ENCODE data around the gene RCN2. TPM values are rescaled to one million over a fixed set of nuclear protein-coding genes. Genes with fewer than 3 reads are reported as not detected.

The RCN2 gene
- total RNA-seq, 1 donor from 2014 or later, result 42.2 TPM

- Mint-ChIP-seq H3K4me3 (no peak overlapping the region), H3K4me1 (ENCODE audit: low read depth) (peaks cover 4% of the 10 kb centered on the region), H3K27me3 (ENCODE audit: insufficient read depth) (peaks cover 17% of the 10 kb centered on the region), H3K9me3 (no peaks in the 10 kb centered on the region), H3K36me3 (ENCODE audit: low read depth) (no peaks in the 10 kb centered on the region), H3K27ac (no peak overlapping the region)
- no peak for DNase-seq (ENCODE audit: low spot score)
- intact Hi-C loops (cut with micrococcal nuclease), result no loop called here
These were observed 35.5 kb downstream of the RCN2 start for GRCh38 chr15:76967067-76967466.

- Mint-ChIP-seq H3K36me3 (ENCODE audit: low read depth) (no peaks in the 10 kb centered on the region), H3K9me3 (no peaks in the 10 kb centered on the region), H3K27ac (no peak overlapping the region), H3K4me3 (no peak overlapping the region), H3K27me3 (ENCODE audit: insufficient read depth) (peaks cover 13% of the 10 kb centered on the region), H3K4me1 (ENCODE audit: low read depth) (no peaks in the 10 kb centered on the region)
- DNase-seq (ENCODE audit: low spot score), result no peak
- intact Hi-C loops (cut with micrococcal nuclease), result no loop called here
These were observed 36.8 kb downstream of the RCN2 start for GRCh38 chr15:76968306-76968705.

GRCh38 chr15:76972389-76973361, 41.1 kb downstream of the RCN2 start:
- Mint-ChIP-seq H3K36me3 (ENCODE audit: low read depth) (no peaks in the 10 kb centered on the region), H3K9me3 (no peaks in the 10 kb centered on the region), H3K4me1 (ENCODE audit: low read depth) (peaks cover 30% of the 10 kb centered on the region), H3K27ac (no peak overlapping the region), H3K27me3 (ENCODE audit: insufficient read depth) (peaks cover 4% of the 10 kb centered on the region), H3K4me3 (no peak overlapping the region)
- no peak for DNase-seq (ENCODE audit: low spot score)
- intact Hi-C loops (cut with micrococcal nuclease), result loop anchor here (1.0 to 5.0 kb wide), 5 partner anchors 41 to 525 kb away; no protein-coding TSS in a partner anchor

GRCh38 chr15:76973362-76973743, 41.8 kb downstream of the RCN2 start:
- intact Hi-C loops (cut with micrococcal nuclease), result loop anchor here (1.0 to 5.0 kb wide), 5 partner anchors 40 to 524 kb away; no protein-coding TSS in a partner anchor
- H3K4me3 Mint-ChIP-seq, result no peak overlapping the region
- peaks cover 2% of the 10 kb centered on the region for H3K9me3 Mint-ChIP-seq
- peaks cover 4% of the 10 kb centered on the region for H3K27me3 Mint-ChIP-seq (ENCODE audit: insufficient read depth)
- DNase-seq (ENCODE audit: low spot score), result no peak
- H3K4me1 Mint-ChIP-seq (ENCODE audit: low read depth), result peaks cover 36% of the 10 kb centered on the region
- H3K27ac Mint-ChIP-seq, result no peak overlapping the region
- H3K36me3 Mint-ChIP-seq (ENCODE audit: low read depth), result peaks cover 2% of the 10 kb centered on the region

GRCh38 chr15:76973906-76974305, 42.4 kb downstream of the RCN2 start:
- Mint-ChIP-seq H3K36me3 (ENCODE audit: low read depth) (peaks cover 4% of the 10 kb centered on the region), H3K4me1 (ENCODE audit: low read depth) (peaks cover 38% of the 10 kb centered on the region), H3K27me3 (ENCODE audit: insufficient read depth) (peaks cover 4% of the 10 kb centered on the region), H3K4me3 (no peak overlapping the region), H3K9me3 (peaks cover 4% of the 10 kb centered on the region), H3K27ac (no peak overlapping the region)
- intact Hi-C loops (cut with micrococcal nuclease), result loop anchor here (1.0 to 5.0 kb wide), 6 partner anchors 39 to 569 kb away; no protein-coding TSS in a partner anchor
- no peak for DNase-seq (ENCODE audit: low spot score)

GRCh38 chr15:76974456-76975036, 43.0 kb downstream of the RCN2 start:
- Mint-ChIP-seq H3K4me3 (no peak overlapping the region), H3K27ac (no peak overlapping the region), H3K4me1 (ENCODE audit: low read depth) (peaks cover 38% of the 10 kb centered on the region), H3K36me3 (ENCODE audit: low read depth) (peaks cover 4% of the 10 kb centered on the region), H3K9me3 (peaks cover 4% of the 10 kb centered on the region), H3K27me3 (ENCODE audit: insufficient read depth) (peaks cover 4% of the 10 kb centered on the region)
- DNase-seq (ENCODE audit: low spot score), result no peak
- intact Hi-C loops (cut with micrococcal nuclease), result loop anchor here (1.0 to 5.0 kb wide), 5 partner anchors 93 to 569 kb away; no protein-coding TSS in a partner anchor

- peaks cover 4% of the 10 kb centered on the region for H3K9me3 Mint-ChIP-seq
- H3K27me3 Mint-ChIP-seq (ENCODE audit: insufficient read depth), result peaks cover 1% of the 10 kb centered on the region
- peak overlapping the region; percentile 48 for H3K27ac Mint-ChIP-seq
- peaks cover 38% of the 10 kb centered on the region for H3K4me1 Mint-ChIP-seq (ENCODE audit: low read depth)
- H3K4me3 Mint-ChIP-seq, result peak overlapping the region; percentile 5
- H3K36me3 Mint-ChIP-seq (ENCODE audit: low read depth), result peaks cover 4% of the 10 kb centered on the region
- DNase-seq (ENCODE audit: low spot score), result no peak
- intact Hi-C loops (cut with micrococcal nuclease), result loop anchor here (1.0 to 2.0 kb wide), 3 partner anchors 12 to 27 kb away; partner anchors contain the start of gene PSTPIP1
These were observed 44.6 kb downstream of the RCN2 start for GRCh38 chr15:76976141-76976540.

GRCh38 chr15:76976572-76977270, 45.2 kb downstream of the RCN2 start:
- Mint-ChIP-seq H3K4me1 (ENCODE audit: low read depth) (peaks cover 40% of the 10 kb centered on the region), H3K27ac (peak overlapping the region; percentile 48)
- no peak for DNase-seq (ENCODE audit: low spot score)

GRCh38 chr15:76978522-76979330, 47.2 kb downstream of the RCN2 start:
- DNase-seq (ENCODE audit: low spot score), result no peak
- no peak overlapping the region for H3K27ac Mint-ChIP-seq
- no peaks in the 10 kb centered on the region for H3K27me3 Mint-ChIP-seq (ENCODE audit: insufficient read depth)
- intact Hi-C loops (cut with micrococcal nuclease), result no loop called here
- H3K4me1 Mint-ChIP-seq (ENCODE audit: low read depth), result peaks cover 52% of the 10 kb centered on the region
- peaks cover 4% of the 10 kb centered on the region for H3K36me3 Mint-ChIP-seq (ENCODE audit: low read depth)
- peaks cover 4% of the 10 kb centered on the region for H3K9me3 Mint-ChIP-seq
- no peak overlapping the region for H3K4me3 Mint-ChIP-seq

More at GRCh38 chr15:76976572-76977270, 45.2 kb downstream of the RCN2 start:
- H3K4me3 Mint-ChIP-seq, result peak overlapping the region; percentile 47
- peaks cover 4% of the 10 kb centered on the region for H3K9me3 Mint-ChIP-seq
- no peaks in the 10 kb centered on the region for H3K27me3 Mint-ChIP-seq (ENCODE audit: insufficient read depth)
- peaks cover 4% of the 10 kb centered on the region for H3K36me3 Mint-ChIP-seq (ENCODE audit: low read depth)
- intact Hi-C loops (cut with micrococcal nuclease), result loop anchor here (1.0 to 2.0 kb wide), 3 partner anchors 12 to 27 kb away; partner anchors contain the start of gene PSTPIP1

- intact Hi-C loops (cut with micrococcal nuclease), result no loop called here
- no peaks in the 10 kb centered on the region for H3K27me3 Mint-ChIP-seq (ENCODE audit: insufficient read depth)
- peaks cover 4% of the 10 kb centered on the region for H3K9me3 Mint-ChIP-seq
- H3K36me3 Mint-ChIP-seq (ENCODE audit: low read depth), result peaks cover 4% of the 10 kb centered on the region
- H3K4me1 Mint-ChIP-seq (ENCODE audit: low read depth), result peaks cover 52% of the 10 kb centered on the region
- no peak overlapping the region for H3K27ac Mint-ChIP-seq
- no peak for DNase-seq (ENCODE audit: low spot score)
- no peak overlapping the region for H3K4me3 Mint-ChIP-seq
These were observed 47.9 kb downstream of the RCN2 start for GRCh38 chr15:76979331-76979925.

GRCh38 chr15:76979996-76980520, 48.5 kb downstream of the RCN2 start:
- intact Hi-C loops (cut with micrococcal nuclease), result no loop called here
- H3K27me3 Mint-ChIP-seq (ENCODE audit: insufficient read depth), result no peaks in the 10 kb centered on the region
- peaks cover 49% of the 10 kb centered on the region for H3K4me1 Mint-ChIP-seq (ENCODE audit: low read depth)
- H3K36me3 Mint-ChIP-seq (ENCODE audit: low read depth), result peaks cover 4% of the 10 kb centered on the region
- H3K4me3 Mint-ChIP-seq, result no peak overlapping the region
- H3K27ac Mint-ChIP-seq, result no peak overlapping the region
- no peak for DNase-seq (ENCODE audit: low spot score)
- H3K9me3 Mint-ChIP-seq, result peaks cover 4% of the 10 kb centered on the region

All from activated T-helper 1 cell treated with anti-CD3 and anti-CD28 coated beads, Interleukin-12 subunit alpha, Interleukin-12 subunit beta, Interleukin-2, Interleukin-4 antibody, amounts not matched to agents 30 ng/mL and 10 ng/mL and 1 ng/mL, durations not matched to agents 14 hours and 24 hours and 36 hours (primary cell).